Keratinocyte (primary cell): Measurements from ENCODE around the gene NPAS3.

Source experiments
- CTCF ChIP-seq, 3 experiments: IDR thresholded peaks in 1 of 3; conservative IDR thresholded peaks in 1 of 3; optimal IDR thresholded peaks in 1 of 3; 2 replicates in 2 of 3; 3 replicates in 1 of 3; pipeline versions ENCODE3 to v1.5.1; 2011; ENCODE audit warnings: low read length in 3 of 3, mild to moderate bottlenecking in 3 of 3, moderate library complexity in 2 of 3, control low read depth in 1 of 3, inconsistent platforms in 1 of 3; ENCODE audit not compliant: insufficient read depth in 2 of 3; ENCODE audit errors: extremely low read depth in 1 of 3
- EZH2 ChIP-seq: IDR thresholded peaks from one replicate; pipeline ENCODE4 v1.6.1; 2012; ENCODE audit warnings: inconsistent platforms, mild to moderate bottlenecking, low read length, moderate library complexity

GRCh38 chr14:32996343-32996742, 57.7 kb downstream of the NPAS3 start:
- TF ChIP-seq CTCF (optimal IDR thresholded peaks at IDR 0.05 in 1 of 3, IDR thresholded peaks at IDR 0.05 in 1 of 3, conservative IDR thresholded peaks at IDR 0.05 in 1 of 3; ENCODE audit: extremely low read depth in 1 of 3, insufficient read depth in 2 of 3, low read length in 3 of 3): no peak
- no peak for TF ChIP-seq EZH2
